ENCODE results near the gene CENPT.
A peak's percentile ranks its signal among the peaks of the same experiment; 100 is the strongest.
"Not testable (repeated sequence)": the region's sequence is repeated elsewhere in the genome, so short reads cannot be mapped to it uniquely, and the experiment has no call there.

CENPT gene

DNA sequence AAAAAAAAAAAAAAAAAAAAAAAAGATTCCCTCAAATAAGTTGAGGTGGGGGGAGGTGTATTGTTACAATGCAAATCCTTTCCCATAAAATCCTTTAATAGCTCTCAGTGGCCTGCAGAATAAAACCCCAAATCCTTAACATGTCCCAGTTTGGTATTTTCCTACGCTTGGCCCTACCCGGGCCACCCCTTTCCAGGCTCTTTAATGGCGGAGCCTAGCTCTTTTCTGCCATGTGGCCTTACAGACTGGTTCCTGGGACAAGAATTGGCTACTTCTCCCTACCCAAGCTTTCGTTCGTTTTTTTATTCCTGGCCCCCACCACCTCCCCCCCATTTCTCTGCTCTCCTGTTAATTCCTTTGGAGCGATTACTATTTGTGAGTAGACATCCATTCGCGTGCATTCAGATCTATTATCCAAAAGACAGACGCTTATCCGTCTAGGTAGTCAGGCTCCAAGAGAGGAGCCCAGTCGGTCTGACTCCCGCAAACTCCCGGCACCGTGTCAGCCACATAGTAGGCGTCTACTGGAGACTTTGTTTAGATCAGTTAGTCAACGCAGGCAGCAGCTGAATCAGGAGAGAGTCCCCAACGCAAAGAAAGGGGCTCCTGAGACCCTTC is 6.2 kb downstream of the CENPT start:
- Histone ChIP-seq H3K27ac (ENCODE audit: insufficient read depth, low read length, poor library complexity, severe bottlenecking) (peak overlapping the region; percentile 95), H3K9me3 (ENCODE audit: control insufficient read depth, low read length) (no peaks in the 10 kb centered on the region), H3K27me3 (replicated peaks; ENCODE audit: control insufficient read depth, insufficient read depth, low read length, poor library complexity, severe bottlenecking) (no peaks in the 10 kb centered on the region), H3K4me3 (ENCODE audit: insufficient read depth, low read depth, low read length, poor library complexity, severe bottlenecking) (peak overlapping the region; percentile 86), H3K4me1 (ENCODE audit: control insufficient read depth, insufficient read depth, low read length, poor library complexity, severe bottlenecking) (peaks cover 38% of the 10 kb centered on the region), H3K36me3 (ENCODE audit: control insufficient read depth, insufficient read depth, low read length) (no peaks in the 10 kb centered on the region)
- no peak for DNase-seq

DNA sequence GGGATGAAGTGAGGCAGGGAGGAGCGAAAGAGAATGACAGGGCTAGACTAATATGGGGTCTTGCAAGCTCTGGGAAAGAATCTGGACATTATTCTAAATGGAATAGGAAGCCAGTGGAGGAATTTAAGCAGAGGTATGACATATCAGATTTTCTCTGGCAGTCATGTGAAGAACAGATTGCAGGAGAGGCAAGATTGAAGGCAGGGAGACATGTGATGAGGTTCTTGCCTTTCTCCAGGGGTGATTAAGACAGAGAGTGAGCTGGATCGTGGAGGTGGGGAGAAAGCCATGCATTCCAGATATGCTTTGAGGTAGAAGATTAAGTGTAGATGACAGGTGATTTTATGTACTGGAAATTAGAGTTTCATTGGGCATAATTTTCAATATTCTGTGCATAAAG is 9.7 kb downstream of the CENPT start:
- Histone ChIP-seq H3K36me3 (ENCODE audit: control insufficient read depth, insufficient read depth, low read length) (no peaks in the 10 kb centered on the region), H3K9me3 (ENCODE audit: control insufficient read depth, low read length) (no peaks in the 10 kb centered on the region), H3K27ac (ENCODE audit: insufficient read depth, low read length, poor library complexity, severe bottlenecking) (no peak overlapping the region), H3K4me1 (ENCODE audit: control insufficient read depth, insufficient read depth, low read length, poor library complexity, severe bottlenecking) (peaks cover 11% of the 10 kb centered on the region), H3K4me3 (ENCODE audit: insufficient read depth, low read depth, low read length, poor library complexity, severe bottlenecking) (no peak overlapping the region), H3K27me3 (replicated peaks; ENCODE audit: control insufficient read depth, insufficient read depth, low read length, poor library complexity, severe bottlenecking) (no peaks in the 10 kb centered on the region)
- no peak for DNase-seq

DNA sequence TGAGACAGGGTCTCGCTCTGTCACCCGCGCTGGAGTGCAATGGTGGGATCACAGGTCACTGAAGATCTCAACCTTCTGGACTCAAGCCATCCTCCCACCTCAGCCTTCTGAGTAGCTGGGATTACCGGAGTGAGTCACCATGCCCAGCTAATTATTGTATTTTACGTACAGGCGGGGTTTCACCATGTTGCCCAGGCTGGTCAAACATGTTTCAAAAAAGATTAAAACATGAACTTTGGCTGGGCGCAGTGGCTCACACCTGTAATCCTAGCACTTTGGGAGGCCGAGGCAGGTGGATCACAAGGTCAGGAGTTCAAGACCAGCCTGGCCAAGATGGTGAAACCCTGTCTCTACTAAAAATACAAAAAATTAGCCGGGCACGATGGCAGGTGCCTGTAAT is 10.3 kb downstream of the CENPT start:
- peaks cover 10% of the 10 kb centered on the region for H3K4me1 ChIP-seq (ENCODE audit: control insufficient read depth, insufficient read depth, low read length, poor library complexity, severe bottlenecking)
- not testable (repeated sequence) for H3K4me3 ChIP-seq (ENCODE audit: insufficient read depth, low read depth, low read length, poor library complexity, severe bottlenecking); H3K9me3 ChIP-seq (ENCODE audit: control insufficient read depth, low read length); H3K27me3 ChIP-seq (replicated peaks; ENCODE audit: control insufficient read depth, insufficient read depth, low read length, poor library complexity, severe bottlenecking); H3K27ac ChIP-seq (ENCODE audit: insufficient read depth, low read length, poor library complexity, severe bottlenecking); DNase-seq; H3K36me3 ChIP-seq (ENCODE audit: control insufficient read depth, insufficient read depth, low read length)

DNA sequence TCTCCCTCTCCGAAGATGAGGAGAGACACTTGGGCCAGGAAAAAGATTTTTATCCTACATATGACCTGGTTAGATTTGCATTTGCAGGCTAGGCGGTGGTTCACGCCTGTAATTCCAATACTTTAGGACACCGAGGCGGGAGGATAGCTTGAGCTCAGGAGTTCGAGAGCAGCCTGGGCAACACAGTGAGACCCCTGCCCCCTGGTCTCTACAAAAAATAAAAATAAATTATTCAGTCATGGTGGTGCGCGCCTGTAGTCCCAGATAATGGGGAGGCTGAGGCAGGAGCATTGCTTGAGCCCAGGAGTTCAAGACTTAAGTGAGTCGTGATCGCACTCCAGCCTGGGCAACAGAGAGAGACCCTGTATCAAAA is 13.3 kb downstream of the CENPT start:
- Histone ChIP-seq H3K27ac (ENCODE audit: insufficient read depth, low read length, poor library complexity, severe bottlenecking) (peak overlapping the region; percentile 15), H3K4me1 (ENCODE audit: control insufficient read depth, insufficient read depth, low read length, poor library complexity, severe bottlenecking) (peaks cover 5% of the 10 kb centered on the region), H3K9me3 (ENCODE audit: control insufficient read depth, low read length) (no peaks in the 10 kb centered on the region), H3K27me3 (replicated peaks; ENCODE audit: control insufficient read depth, insufficient read depth, low read length, poor library complexity, severe bottlenecking) (no peaks in the 10 kb centered on the region), H3K4me3 (ENCODE audit: insufficient read depth, low read depth, low read length, poor library complexity, severe bottlenecking) (peak overlapping the region; percentile 75), H3K36me3 (ENCODE audit: control insufficient read depth, insufficient read depth, low read length) (peaks cover 25% of the 10 kb centered on the region)
- DNase-seq, result no peak

DNA sequence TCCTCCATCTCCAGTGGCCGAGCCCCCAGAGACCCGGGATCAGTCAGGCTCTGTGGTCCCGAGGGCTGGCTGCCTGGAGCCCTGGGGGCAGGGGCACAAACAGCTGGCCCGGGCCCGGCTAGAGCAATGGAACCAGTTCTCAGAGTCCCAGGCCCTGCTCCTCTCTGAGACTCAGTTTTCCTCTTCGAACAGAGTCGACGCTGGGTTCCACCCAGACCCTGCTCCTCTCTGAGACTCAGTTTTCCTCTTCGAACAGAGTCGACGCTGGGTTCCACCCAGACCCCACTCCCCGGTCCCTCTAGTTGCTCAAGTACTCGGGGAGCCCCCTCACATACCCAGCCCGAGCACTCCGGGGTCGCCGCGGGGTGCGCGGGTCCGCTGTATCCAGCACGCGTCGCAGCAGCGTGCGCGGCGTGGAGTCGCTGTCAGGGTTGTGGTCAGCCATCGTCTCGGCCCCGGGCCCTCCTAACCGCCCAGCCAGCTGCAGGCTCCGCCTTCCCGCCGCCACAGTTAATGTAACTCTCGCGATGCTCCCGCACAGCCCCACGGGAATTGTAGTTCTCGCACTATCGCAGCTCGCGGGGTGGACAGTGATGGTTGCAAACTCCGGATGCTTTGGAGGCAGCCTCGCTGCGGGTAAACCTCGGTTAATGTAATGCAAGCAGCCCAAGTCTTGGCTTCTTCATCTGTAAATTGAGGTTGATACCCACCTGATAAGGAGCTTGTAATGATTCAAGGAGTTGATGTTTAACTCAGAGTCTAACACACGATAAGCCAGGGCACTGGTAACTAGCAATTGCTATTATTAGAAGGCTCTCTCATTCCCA is 13.9 kb downstream of the CENPT start:
- DNase-seq, result peak; percentile 79 to 89 (median 85)
- peak overlapping the region; percentile 71 for H3K27ac ChIP-seq (ENCODE audit: insufficient read depth, low read length, poor library complexity, severe bottlenecking)

DNA sequence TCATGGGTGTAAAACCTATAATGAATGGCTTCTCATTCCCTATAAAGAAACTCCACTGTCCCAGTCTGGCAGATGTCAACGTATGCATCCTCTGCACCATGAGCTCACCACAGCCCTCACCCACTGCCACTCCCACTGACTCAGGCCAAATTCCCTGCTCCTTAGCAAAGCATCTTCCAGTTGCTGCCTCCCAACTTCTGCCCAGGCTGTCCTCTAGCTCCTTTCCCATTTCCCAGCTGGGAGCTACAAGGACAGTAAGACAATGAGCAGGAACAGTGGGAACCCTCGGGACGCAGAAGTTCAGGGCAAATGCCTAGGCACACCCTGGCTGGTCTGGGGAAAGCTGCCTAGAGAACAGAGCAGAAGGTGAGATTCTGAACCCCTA is 14.5 kb downstream of the CENPT start:
- H3K27ac ChIP-seq (ENCODE audit: insufficient read depth, low read length, poor library complexity, severe bottlenecking), result peak overlapping the region; percentile 71
- no peaks in the 10 kb centered on the region for H3K9me3 ChIP-seq (ENCODE audit: control insufficient read depth, low read length)
- peaks cover 32% of the 10 kb centered on the region for H3K36me3 ChIP-seq (ENCODE audit: control insufficient read depth, insufficient read depth, low read length)
- peak overlapping the region; percentile 75 for H3K4me3 ChIP-seq (ENCODE audit: insufficient read depth, low read depth, low read length, poor library complexity, severe bottlenecking)
- DNase-seq, result no peak
- peaks cover 5% of the 10 kb centered on the region for H3K4me1 ChIP-seq (ENCODE audit: control insufficient read depth, insufficient read depth, low read length, poor library complexity, severe bottlenecking)
- no peaks in the 10 kb centered on the region for H3K27me3 ChIP-seq (replicated peaks; ENCODE audit: control insufficient read depth, insufficient read depth, low read length, poor library complexity, severe bottlenecking)

More for the DNA sequence above, 13.9 kb downstream of the CENPT start:
- H3K4me1 ChIP-seq (ENCODE audit: control insufficient read depth, insufficient read depth, low read length, poor library complexity, severe bottlenecking), result peaks cover 5% of the 10 kb centered on the region
- peaks cover 26% of the 10 kb centered on the region for H3K36me3 ChIP-seq (ENCODE audit: control insufficient read depth, insufficient read depth, low read length)
- no peaks in the 10 kb centered on the region for H3K9me3 ChIP-seq (ENCODE audit: control insufficient read depth, low read length)
- H3K4me3 ChIP-seq (ENCODE audit: insufficient read depth, low read depth, low read length, poor library complexity, severe bottlenecking), result peak overlapping the region; percentile 75
- H3K27me3 ChIP-seq (replicated peaks; ENCODE audit: control insufficient read depth, insufficient read depth, low read length, poor library complexity, severe bottlenecking), result no peaks in the 10 kb centered on the region

DNA sequence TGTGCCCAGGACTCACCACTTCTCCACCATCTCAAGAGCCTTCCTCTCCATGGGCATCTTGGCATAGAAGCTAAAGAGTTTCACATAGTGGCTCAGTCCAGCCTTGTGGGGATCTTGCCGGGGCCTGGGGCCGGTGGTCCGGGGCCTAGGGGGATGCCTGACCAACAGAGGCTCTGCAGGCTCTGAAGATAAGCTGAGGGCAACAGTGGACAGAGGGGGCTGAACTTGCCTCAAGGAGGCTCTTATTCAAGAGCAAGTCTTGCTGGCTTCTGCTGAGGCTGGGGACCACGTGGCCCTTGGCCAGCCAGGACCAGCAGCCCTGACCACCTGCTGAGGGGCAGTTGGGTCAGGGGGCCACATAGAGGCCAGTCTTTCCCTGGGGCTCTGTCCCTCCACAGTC is 18.8 kb downstream of the CENPT start:
- Histone ChIP-seq H3K36me3 (ENCODE audit: control insufficient read depth, insufficient read depth, low read length) (peaks cover 42% of the 10 kb centered on the region), H3K27me3 (replicated peaks; ENCODE audit: control insufficient read depth, insufficient read depth, low read length, poor library complexity, severe bottlenecking) (no peaks in the 10 kb centered on the region), H3K27ac (ENCODE audit: insufficient read depth, low read length, poor library complexity, severe bottlenecking) (no peak overlapping the region), H3K4me3 (ENCODE audit: insufficient read depth, low read depth, low read length, poor library complexity, severe bottlenecking) (no peak overlapping the region), H3K4me1 (ENCODE audit: control insufficient read depth, insufficient read depth, low read length, poor library complexity, severe bottlenecking) (peaks cover 5% of the 10 kb centered on the region), H3K9me3 (ENCODE audit: control insufficient read depth, low read length) (no peaks in the 10 kb centered on the region)
- DNase-seq, result no peak

DNA sequence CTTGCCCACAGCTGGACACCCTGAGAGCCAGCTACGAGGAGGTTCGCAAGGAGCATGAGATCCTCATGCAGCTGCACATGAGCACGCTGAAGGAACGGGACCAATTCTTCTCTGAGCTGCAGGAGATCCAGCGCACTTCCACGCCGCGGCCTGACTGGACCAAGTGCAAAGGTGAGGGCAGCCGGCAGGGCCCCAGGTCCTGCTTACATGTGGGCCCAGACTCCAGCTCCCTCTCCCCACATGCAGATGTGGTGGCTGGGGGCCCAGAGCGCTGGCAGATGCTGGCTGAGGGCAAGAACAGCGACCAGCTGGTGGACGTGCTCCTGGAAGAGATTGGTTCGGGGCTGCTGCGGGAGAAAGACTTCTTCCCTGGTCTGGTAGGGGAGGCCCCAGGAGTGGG is 21.6 kb downstream of the CENPT start:
- Histone ChIP-seq H3K27me3 (replicated peaks; ENCODE audit: control insufficient read depth, insufficient read depth, low read length, poor library complexity, severe bottlenecking) (no peaks in the 10 kb centered on the region), H3K36me3 (ENCODE audit: control insufficient read depth, insufficient read depth, low read length) (peaks cover 30% of the 10 kb centered on the region), H3K27ac (ENCODE audit: insufficient read depth, low read length, poor library complexity, severe bottlenecking) (no peak overlapping the region), H3K4me3 (ENCODE audit: insufficient read depth, low read depth, low read length, poor library complexity, severe bottlenecking) (no peak overlapping the region), H3K4me1 (ENCODE audit: control insufficient read depth, insufficient read depth, low read length, poor library complexity, severe bottlenecking) (no peaks in the 10 kb centered on the region), H3K9me3 (ENCODE audit: control insufficient read depth, low read length) (no peaks in the 10 kb centered on the region)
- DNase-seq, result no peak

DNA sequence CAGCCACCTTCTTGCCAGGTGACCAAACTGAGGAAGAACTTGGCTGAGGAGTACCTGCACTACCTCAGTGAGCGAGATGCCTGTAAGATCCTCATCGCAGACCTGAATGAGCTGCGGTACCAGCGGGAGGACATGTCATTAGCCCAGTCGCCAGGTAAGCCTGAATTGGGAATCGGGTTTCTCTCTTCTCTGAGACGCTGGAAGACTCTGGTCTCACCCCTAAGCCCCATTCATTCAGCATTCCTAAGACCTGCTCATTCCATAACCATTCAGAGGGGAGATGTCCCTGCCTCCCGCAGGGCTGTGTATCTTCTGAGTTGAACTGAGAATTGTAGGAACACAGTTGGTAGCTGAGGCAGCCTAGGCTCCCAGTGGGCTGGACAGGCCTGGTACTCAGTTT is 22.4 kb downstream of the CENPT start:
- DNase-seq, result no peak
- Histone ChIP-seq H3K4me3 (ENCODE audit: insufficient read depth, low read depth, low read length, poor library complexity, severe bottlenecking) (no peak overlapping the region), H3K36me3 (ENCODE audit: control insufficient read depth, insufficient read depth, low read length) (peaks cover 25% of the 10 kb centered on the region), H3K4me1 (ENCODE audit: control insufficient read depth, insufficient read depth, low read length, poor library complexity, severe bottlenecking) (no peaks in the 10 kb centered on the region), H3K27ac (ENCODE audit: insufficient read depth, low read length, poor library complexity, severe bottlenecking) (no peak overlapping the region), H3K9me3 (ENCODE audit: control insufficient read depth, low read length) (no peaks in the 10 kb centered on the region), H3K27me3 (replicated peaks; ENCODE audit: control insufficient read depth, insufficient read depth, low read length, poor library complexity, severe bottlenecking) (no peaks in the 10 kb centered on the region)

DNA sequence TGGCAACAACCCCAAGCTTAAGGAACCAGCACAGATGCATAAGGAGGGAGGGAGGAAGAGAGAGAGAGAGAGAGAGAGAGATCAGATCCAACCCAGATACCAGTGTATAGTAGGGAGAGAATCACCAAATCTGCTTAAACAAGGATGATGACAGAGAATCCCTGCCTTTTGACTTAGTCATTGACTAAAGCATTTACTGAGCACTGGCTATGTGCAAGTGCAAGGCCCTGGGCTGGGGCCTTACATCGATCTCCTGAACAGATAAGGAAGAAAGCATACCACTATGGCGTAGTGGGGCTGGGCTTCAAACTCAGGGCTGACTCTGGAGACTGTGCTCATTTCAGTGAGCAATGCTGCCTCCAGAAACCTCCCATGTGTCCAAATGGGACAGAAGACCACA is 25.0 kb downstream of the CENPT start:
- Histone ChIP-seq H3K4me1 (ENCODE audit: control insufficient read depth, insufficient read depth, low read length, poor library complexity, severe bottlenecking) (no peaks in the 10 kb centered on the region), H3K27ac (ENCODE audit: insufficient read depth, low read length, poor library complexity, severe bottlenecking) (no peak overlapping the region), H3K4me3 (ENCODE audit: insufficient read depth, low read depth, low read length, poor library complexity, severe bottlenecking) (no peak overlapping the region), H3K27me3 (replicated peaks; ENCODE audit: control insufficient read depth, insufficient read depth, low read length, poor library complexity, severe bottlenecking) (no peaks in the 10 kb centered on the region), H3K9me3 (ENCODE audit: control insufficient read depth, low read length) (no peaks in the 10 kb centered on the region), H3K36me3 (ENCODE audit: control insufficient read depth, insufficient read depth, low read length) (peaks cover 5% of the 10 kb centered on the region)
- DNase-seq, result no peak
